GM23338 (cell line): ENCODE results near the gene PPP4R3A. TPM values are rescaled to one million over a fixed set of nuclear protein-coding genes. Genes with fewer than 3 reads are reported as not detected.
"Not testable (repeated sequence)": the region's sequence is repeated elsewhere in the genome, so short reads cannot be mapped to it uniquely, and the experiment has no call there.

Experiments used
- ATAC-seq: fragments of 200-7000 bp; cut with Tn5 transposase; 3 replicates; pipeline ENCODE4 v1.9.1; 2020
- DNase-seq: peaks from one replicate; pipeline ENCODE4 v3.0.0-alpha.2; 2015; ENCODE audit warnings: low spot score
- H2AFZ ChIP-seq: fragments of 200-600 bp; sonication (generic); 2 replicates; pipeline ENCODE4 v1.8.0; 2016; ENCODE audit warnings: antibody characterized with exemption, mild to moderate bottlenecking, moderate library complexity
- H3F3A ChIP-seq: fragments of 200-600 bp; sonication (generic); replicated peaks from 2 replicates; pipeline ENCODE4 v1.8.0; 2017; ENCODE audit warnings: antibody characterized with exemption, mixed run types, low read depth
- H3K27ac ChIP-seq: fragments of 200-600 bp; sonication (generic); 2 replicates; pipeline ENCODE4 v1.6.1; 2016; ENCODE audit warnings: low read depth
- H3K27me3 ChIP-seq: fragments of 200-600 bp; sonication (generic); 2 replicates; pipeline ENCODE4 v1.8.0; 2016; ENCODE audit warnings: mild to moderate bottlenecking, mixed run types, moderate library complexity; ENCODE audit not compliant: insufficient read depth
- H3K36me3 ChIP-seq: fragments of 200-600 bp; sonication (generic); 2 replicates; pipeline ENCODE4 v1.8.0; 2016; ENCODE audit warnings: mild to moderate bottlenecking; ENCODE audit not compliant: insufficient read depth
- H3K4me1 ChIP-seq: fragments of 200-600 bp; sonication (generic); 2 replicates; pipeline ENCODE4 v1.8.0; 2016; ENCODE audit warnings: mild to moderate bottlenecking, moderate library complexity; ENCODE audit not compliant: insufficient read depth
- H3K4me2 ChIP-seq: fragments of 200-600 bp; sonication (generic); 2 replicates; pipeline ENCODE4 v1.7.1; 2017; ENCODE audit warnings: mixed run types
- H3K4me3 ChIP-seq: fragments of 200-600 bp; sonication (generic); 2 replicates; pipeline ENCODE4 v1.6.1; 2016; ENCODE audit warnings: mixed run types
- H3K79me2 ChIP-seq: fragments of 200-600 bp; sonication (generic); replicated peaks from 2 replicates; pipeline ENCODE4 v1.8.0; 2017; ENCODE audit warnings: mild to moderate bottlenecking; ENCODE audit not compliant: insufficient read depth
- H3K9me2 ChIP-seq: fragments of 200-600 bp; sonication (generic); 2 replicates; pipeline ENCODE4 v1.8.0; 2017; ENCODE audit not compliant: insufficient read depth
- H4K20me1 ChIP-seq: fragments of 200-600 bp; sonication (generic); replicated peaks from 2 replicates; pipeline ENCODE4 v1.8.0; 2017; ENCODE audit warnings: mild to moderate bottlenecking; ENCODE audit not compliant: insufficient read depth
- H3K27ac Mint-ChIP-seq: 2 replicates; pipeline ENCODE4 v1.8.0; 2020; ENCODE audit warnings: inconsistent platforms, mild to moderate bottlenecking, moderate library complexity, mixed read lengths
- H3K27me3 Mint-ChIP-seq: 3 replicates; pipeline ENCODE4 v1.8.0; 2022; ENCODE audit warnings: low read depth, mild to moderate bottlenecking, moderate library complexity, mixed read lengths, inconsistent platforms; ENCODE audit not compliant: insufficient read depth, poor library complexity
- H3K36me3 Mint-ChIP-seq: 3 replicates; pipeline ENCODE4 v1.8.0; 2021; ENCODE audit warnings: low read depth, mild to moderate bottlenecking, inconsistent platforms, moderate library complexity, mixed read lengths
- H3K4me1 Mint-ChIP-seq: 3 replicates; pipeline ENCODE4 v1.8.0; 2020; ENCODE audit warnings: mild to moderate bottlenecking, inconsistent platforms, mixed read lengths
- H3K4me3 Mint-ChIP-seq: 3 replicates; pipeline ENCODE4 v1.8.0; 2021; ENCODE audit warnings: moderate library complexity, mild to moderate bottlenecking, inconsistent platforms, mixed read lengths
- H3K9me3 Mint-ChIP-seq: 3 replicates; pipeline ENCODE4 v1.8.0; 2020; ENCODE audit warnings: moderate library complexity, mild to moderate bottlenecking, inconsistent platforms, mixed read lengths
- CREB1 ChIP-seq: fragments of 250-450 bp; sonication (Bioruptor Pico); IDR thresholded peaks from 2 replicates; pipeline ENCODE4 v1.5.0; 2020; ENCODE audit warnings: low read depth, mild to moderate bottlenecking, moderate library complexity
- ETS1 ChIP-seq: IDR thresholded peaks from 2 replicates; pipeline ENCODE4 v1.6.1; 2016; ENCODE audit warnings: antibody characterized with exemption
- EZH2 ChIP-seq: fragments of 200-600 bp; sonication (generic); IDR thresholded peaks from one replicate; pipeline ENCODE4 v1.8.0; 2017; ENCODE audit warnings: antibody characterized with exemption, mild to moderate bottlenecking, low read depth; ENCODE audit not compliant: unreplicated experiment
- EZH2phosphoT487 ChIP-seq: fragments of 200-600 bp; sonication (generic); IDR thresholded peaks from one replicate; pipeline ENCODE4 v1.8.1; 2018; ENCODE audit warnings: antibody characterized with exemption; ENCODE audit not compliant: unreplicated experiment
- JUNB ChIP-seq: IDR thresholded peaks from one replicate; pipeline ENCODE4 v1.6.1; 2016; ENCODE audit warnings: antibody characterized with exemption; ENCODE audit not compliant: unreplicated experiment
- NANOG ChIP-seq: IDR thresholded peaks from 2 replicates; pipeline ENCODE4 v1.6.1; 2016; ENCODE audit warnings: antibody characterized with exemption, borderline replicate concordance
- POLR2AphosphoS5 ChIP-seq: IDR thresholded peaks from 2 replicates; pipeline ENCODE4 v1.6.1; 2016; ENCODE audit warnings: antibody characterized with exemption, low read depth
- REST ChIP-seq: IDR thresholded peaks from one replicate; pipeline ENCODE4 v1.6.1; 2018; ENCODE audit warnings: antibody characterized with exemption; ENCODE audit not compliant: unreplicated experiment
- STAT1 ChIP-seq: IDR thresholded peaks from one replicate; pipeline ENCODE4 v1.6.1; 2016; ENCODE audit warnings: antibody characterized with exemption; ENCODE audit not compliant: unreplicated experiment
- ZNF114 ChIP-seq: fragments of 250-450 bp; sonication (Bioruptor Pico); IDR thresholded peaks from 2 replicates; pipeline ENCODE4 v1.5.0; 2020; ENCODE audit warnings: mild to moderate bottlenecking, moderate library complexity
- ZNF331 ChIP-seq: fragments of 250-450 bp; sonication (Bioruptor Pico); IDR thresholded peaks from 2 replicates; pipeline ENCODE4 v1.5.0; 2020; ENCODE audit warnings: low read depth, mild to moderate bottlenecking, moderate library complexity
- polyA plus RNA-seq: library from polyadenylated mRNA; unstranded; fragments of >200 nt; fragmentation: Nextera tagmentation; extraction: Ambion mirVana; gene quantifications from 2 replicates; pipeline ENCODE4 v1.2.1, GENCODE V29; 2016
- small RNA-seq: library from RNA; depleted of rRNA; stranded (forward); fragments of <200 nt; gene quantifications from one replicate; pipeline ENCODE3, GENCODE V24; 2014; ENCODE audit warnings: low replicate concordance
- total RNA-seq: library from RNA; depleted of rRNA; stranded (reverse); fragments of >200 nt; shearing (Covaris generic); gene quantifications from 2 replicates; pipeline ENCODE4 v1.2.3, GENCODE V29; 2014; rRNA removed
- TF ChIP-seq, protein P1 (sequence below), 2 experiments: fragments of 200-600 bp in 1 of 2; sonication (generic) in 1 of 2; conservative IDR thresholded peaks; 2 replicates each; pipeline versions ENCODE4 v1.5.1 to v1.6.1; 2016 to 2017; ENCODE audit warnings: antibody characterized with exemption in 2 of 2, low read depth in 2 of 2, mild to moderate bottlenecking in 2 of 2, moderate library complexity in 1 of 2

Gene PPP4R3A
- total and polyA plus RNA-seq, 2 experiments from 2014 or later = 50.3 to 128 TPM

GRCh38 chr14:91409928-91410718 is 100.0 kb downstream of the PPP4R3A start (continued):
- TF ChIP-seq, protein P1, sequence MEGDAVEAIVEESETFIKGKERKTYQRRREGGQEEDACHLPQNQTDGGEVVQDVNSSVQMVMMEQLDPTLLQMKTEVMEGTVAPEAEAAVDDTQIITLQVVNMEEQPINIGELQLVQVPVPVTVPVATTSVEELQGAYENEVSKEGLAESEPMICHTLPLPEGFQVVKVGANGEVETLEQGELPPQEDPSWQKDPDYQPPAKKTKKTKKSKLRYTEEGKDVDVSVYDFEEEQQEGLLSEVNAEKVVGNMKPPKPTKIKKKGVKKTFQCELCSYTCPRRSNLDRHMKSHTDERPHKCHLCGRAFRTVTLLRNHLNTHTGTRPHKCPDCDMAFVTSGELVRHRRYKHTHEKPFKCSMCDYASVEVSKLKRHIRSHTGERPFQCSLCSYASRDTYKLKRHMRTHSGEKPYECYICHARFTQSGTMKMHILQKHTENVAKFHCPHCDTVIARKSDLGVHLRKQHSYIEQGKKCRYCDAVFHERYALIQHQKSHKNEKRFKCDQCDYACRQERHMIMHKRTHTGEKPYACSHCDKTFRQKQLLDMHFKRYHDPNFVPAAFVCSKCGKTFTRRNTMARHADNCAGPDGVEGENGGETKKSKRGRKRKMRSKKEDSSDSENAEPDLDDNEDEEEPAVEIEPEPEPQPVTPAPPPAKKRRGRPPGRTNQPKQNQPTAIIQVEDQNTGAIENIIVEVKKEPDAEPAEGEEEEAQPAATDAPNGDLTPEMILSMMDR (conservative IDR thresholded peaks at IDR 0.05; ENCODE audit: low read depth in 2 of 2) = no peak
- TF ChIP-seq EZH2phosphoT487 = no peak
- TF ChIP-seq ZNF114 = no peak
- no peak for TF ChIP-seq ETS1
- TF ChIP-seq NANOG = no peak
- no peak for TF ChIP-seq ZNF331
- no peak for TF ChIP-seq CREB1 (CRISPR knock-in tag)
- TF ChIP-seq STAT1 = no peak
- no peak for TF ChIP-seq JUNB
- no peak for TF ChIP-seq POLR2AphosphoS5
- TF ChIP-seq EZH2 = no peak
- TF ChIP-seq REST = no peak

DNA sequence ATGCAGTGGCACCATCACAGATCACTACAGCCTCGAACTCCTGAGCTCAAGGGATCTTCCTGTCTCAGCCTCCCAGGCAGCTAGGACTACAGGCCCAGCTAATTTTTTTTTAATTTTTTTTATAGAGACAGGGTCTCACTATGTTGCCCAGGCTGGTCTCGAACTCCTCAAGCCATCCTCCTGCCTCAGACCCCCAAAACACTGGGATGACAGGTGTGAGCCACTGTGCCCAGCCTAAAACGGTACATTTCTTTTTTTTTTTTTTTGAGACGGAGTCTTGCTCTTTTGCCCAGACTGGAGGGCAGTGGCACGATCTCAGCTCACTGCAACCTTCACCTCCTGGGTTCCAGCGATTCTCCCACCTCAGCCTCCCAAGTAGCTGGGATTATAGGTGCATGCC is 100.9 kb downstream of the PPP4R3A start:
- peaks cover 43% of the 10 kb centered on the region for H3K36me3 Mint-ChIP-seq
- not testable (repeated sequence) for H3K4me2 ChIP-seq, H2AFZ ChIP-seq, H3K27ac Mint-ChIP-seq, DNase-seq, H3K36me3 ChIP-seq, H3F3A ChIP-seq, H3K9me3 Mint-ChIP-seq, H3K27me3 Mint-ChIP-seq, H3K27ac ChIP-seq, H3K4me3 ChIP-seq, ATAC-seq, H3K9me2 ChIP-seq, H3K27me3 ChIP-seq, H3K4me3 Mint-ChIP-seq
- H3K4me1 Mint-ChIP-seq = peaks cover 37% of the 10 kb centered on the region
- Histone ChIP-seq H4K20me1 (peaks cover 32% of the 10 kb centered on the region), H3K79me2 (peaks cover 92% of the 10 kb centered on the region), H3K4me1 (peaks cover 18% of the 10 kb centered on the region)

Small RNA genes lying within 50 kb of the gene (small RNA-seq; reads per million reads assigned to genes)
- not detected for gene AL133373.1

Other genes with a start within 250 kb of the PPP4R3A start
- 42.1 and 60.7 TPM in 2 replicates for gene CCDC88C, start 92.5 kb downstream of the PPP4R3A start, total RNA-seq
- 20.8 and 23.6 TPM in 2 replicates for gene CCDC88C, start 92.5 kb downstream of the PPP4R3A start, polyA plus RNA-seq
- 0.38 TPM in 1 of 2 replicates, not detected in the other for gene CATSPERB, start 221.8 kb upstream of the PPP4R3A start, total RNA-seq
- gene CATSPERB, start 221.8 kb upstream of the PPP4R3A start, polyA plus RNA-seq = 0.27 TPM in 1 of 2 replicates, not detected in the other